H1 (cell line): Measurements from ENCODE around the gene ALDH1A2. TPM values are rescaled to one million over a fixed set of nuclear protein-coding genes. Genes with fewer than 3 reads are reported as not detected.

Source experiments
- CTCF ChIA-PET: fragments of 300-600 bp; sonication (Branson Sonifier 250); formaldehyde crosslinking; loops from one replicate; lab custom pipeline; 2021; ENCODE audit not compliant: partially characterized antibody; lab: Charles Lee
- POLR2A ChIA-PET: fragments of 300-600 bp; sonication (Branson Sonifier 250); formaldehyde crosslinking; loops from one replicate; lab custom pipeline; 2021; ENCODE audit warnings: inconsistent platforms; ENCODE audit not compliant: partially characterized antibody; lab: Charles Lee
- DNase-seq, 2 experiments: peaks; one replicate each; pipeline versions ENCODE4 v3.0.0 to v3.0.0-alpha.2; 2010 to 2022; ENCODE audit warnings: low spot score in 2 of 2, low read depth in 1 of 2, mixed read lengths in 1 of 2
- FAIRE-seq: peaks from 2 replicates; lab custom pipeline; 2011; peaks lifted over from hg19 to GRCh38; lab: Jason Lieb, UNC
- H2AFZ ChIP-seq: 2 replicates; pipeline ENCODE4 v1.8.1; 2012; ENCODE audit warnings: low read length, inconsistent platforms
- H2AK5ac ChIP-seq: 2 replicates; pipeline ENCODE4 v1.6.1; 2013; ENCODE audit warnings: low read depth, low read length
- H2BK120ac ChIP-seq: replicated peaks from 2 replicates; pipeline ENCODE3; 2013; ENCODE audit warnings: low read depth, low read length, inconsistent platforms
- H2BK12ac ChIP-seq: 2 replicates; pipeline ENCODE4 v1.6.1; 2013; ENCODE audit warnings: low read depth, low read length
- H2BK15ac ChIP-seq: 2 replicates; pipeline ENCODE4 v1.6.1; 2013; ENCODE audit warnings: low read length
- H2BK20ac ChIP-seq: 2 replicates; pipeline ENCODE4 v1.6.1; 2013; ENCODE audit warnings: low read length
- H2BK5ac ChIP-seq: 2 replicates; pipeline ENCODE4 v1.6.1; 2013; ENCODE audit warnings: low read depth, low read length
- H3K14ac ChIP-seq: 2 replicates; pipeline ENCODE4 v1.6.1; 2013; ENCODE audit warnings: inconsistent platforms; ENCODE audit not compliant: insufficient read length
- H3K18ac ChIP-seq: 2 replicates; pipeline ENCODE4 v1.6.1; 2013; ENCODE audit warnings: low read length; ENCODE audit errors: extremely low read depth
- H3K23ac ChIP-seq: 2 replicates; pipeline ENCODE4 v1.6.1; 2013; ENCODE audit warnings: inconsistent platforms; ENCODE audit not compliant: insufficient read length
- H3K23me2 ChIP-seq: 2 replicates; pipeline ENCODE4 v1.6.1; 2013; ENCODE audit warnings: low read depth, low read length
- H3K27ac ChIP-seq: 2 replicates; pipeline ENCODE4 v1.6.1; 2011; ENCODE audit warnings: low read depth, low read length, inconsistent platforms
- H3K27me3 ChIP-seq, 4 experiments: replicated peaks in 1 of 4; 1 replicate in 1 of 4; 2 replicates in 3 of 4; pipeline versions ENCODE4 v1.6.1 to v1.8.1; 2011 to 2013; ENCODE audit warnings: low read length in 3 of 4, mild to moderate bottlenecking in 3 of 4, inconsistent platforms in 2 of 4, mixed read lengths in 2 of 4, moderate library complexity in 1 of 4; ENCODE audit not compliant: control insufficient read depth in 3 of 4, insufficient read depth in 3 of 4; ENCODE audit errors: extremely low read depth in 1 of 4
- H3K36me3 ChIP-seq, 4 experiments: 2 replicates each; pipeline versions ENCODE4 v1.6.1 to v1.8.1; 2011 to 2013; ENCODE audit warnings: mild to moderate bottlenecking in 4 of 4, low read length in 3 of 4, moderate library complexity in 2 of 4, control low read depth in 1 of 4, inconsistent platforms in 1 of 4; ENCODE audit not compliant: insufficient read depth in 4 of 4, control insufficient read depth in 2 of 4
- H3K4ac ChIP-seq: replicated peaks from 2 replicates; pipeline ENCODE3; 2013; ENCODE audit warnings: low read length, low read depth, mixed read lengths, inconsistent platforms; ENCODE audit not compliant: insufficient read length
- H3K4me1 ChIP-seq, 4 experiments: replicated peaks in 1 of 4; 1 replicate in 1 of 4; 2 replicates in 3 of 4; pipeline versions ENCODE4 v1.6.1 to v1.8.1; 2011 to 2013; ENCODE audit warnings: low read length in 3 of 4, inconsistent platforms in 2 of 4, mixed read lengths in 1 of 4; ENCODE audit not compliant: insufficient read depth in 4 of 4, control insufficient read depth in 3 of 4
- H3K4me2 ChIP-seq, 2 experiments: 2 replicates each; pipeline versions ENCODE4 v1.6.1 to v1.8.1; 2011 to 2013; ENCODE audit warnings: low read depth in 2 of 2, low read length in 2 of 2, control low read depth in 1 of 2, inconsistent platforms in 1 of 2, mild to moderate bottlenecking in 1 of 2; ENCODE audit not compliant: insufficient read depth in 1 of 2
- H3K4me3 ChIP-seq, 4 experiments: fragments of 200-600, 300-600 bp in 1 of 4; sonication (generic), shearing (Covaris generic), sonication (Bioruptor Twin) in 1 of 4; 2 replicates each; pipeline versions ENCODE4 v1.5.1 to v1.8.1; 2011 to 2016; ENCODE audit warnings: low read length in 4 of 4, low read depth in 3 of 4, control low read depth in 2 of 4, inconsistent platforms in 2 of 4, mild to moderate bottlenecking in 2 of 4, mixed read lengths in 1 of 4, moderate library complexity in 1 of 4; ENCODE audit not compliant: insufficient read depth in 2 of 4; ENCODE audit errors: extremely low read depth in 1 of 4
- H3K56ac ChIP-seq: replicated peaks from 2 replicates; pipeline ENCODE3; 2013; ENCODE audit warnings: low read depth, mild to moderate bottlenecking, mixed read lengths, low read length, inconsistent platforms; ENCODE audit not compliant: insufficient read length
- H3K79me1 ChIP-seq: 2 replicates; pipeline ENCODE4 v1.6.1; 2013; ENCODE audit warnings: low read depth, low read length, control low read depth
- H3K79me2 ChIP-seq, 2 experiments: 2 replicates each; pipeline versions ENCODE4 v1.6.1 to v1.8.1; 2012 to 2013; ENCODE audit warnings: low read length in 2 of 2, mild to moderate bottlenecking in 2 of 2, inconsistent platforms in 1 of 2; ENCODE audit not compliant: insufficient read depth in 2 of 2, control insufficient read depth in 1 of 2
- H3K9ac ChIP-seq, 4 experiments: replicated peaks in 1 of 4; 1 replicate in 1 of 4; 2 replicates in 3 of 4; pipeline versions ENCODE4 v1.6.1 to v1.8.1; 2011 to 2013; ENCODE audit warnings: low read depth in 3 of 4, low read length in 3 of 4, control low read depth in 2 of 4, mild to moderate bottlenecking in 2 of 4, moderate library complexity in 2 of 4, inconsistent platforms in 1 of 4; ENCODE audit errors: extremely low read depth in 1 of 4
- H3K9me3 ChIP-seq, 2 experiments: 2 replicates each; pipeline versions ENCODE4 v1.6.1 to v1.8.1; 2012 to 2013; ENCODE audit warnings: mild to moderate bottlenecking in 2 of 2, moderate library complexity in 2 of 2, control low read depth in 1 of 2, inconsistent platforms in 1 of 2, low read depth in 1 of 2, low read length in 1 of 2, mixed read lengths in 1 of 2; ENCODE audit not compliant: insufficient read depth in 2 of 2
- H4K20me1 ChIP-seq, 2 experiments: replicated peaks in 1 of 2; 2 replicates each; pipeline versions ENCODE3 to v1.8.1; 2011 to 2013; ENCODE audit warnings: inconsistent platforms in 2 of 2, low read length in 2 of 2, mild to moderate bottlenecking in 1 of 2; ENCODE audit not compliant: insufficient read depth in 2 of 2, control insufficient read depth in 1 of 2
- H4K5ac ChIP-seq: 2 replicates; pipeline ENCODE4 v1.6.1; 2013; ENCODE audit warnings: low read length, low read depth, mixed read lengths, inconsistent platforms; ENCODE audit not compliant: insufficient read length
- H4K8ac ChIP-seq: 2 replicates; pipeline ENCODE4 v1.8.0; 2013; ENCODE audit warnings: mild to moderate bottlenecking, moderate library complexity, low read length, inconsistent platforms; ENCODE audit not compliant: insufficient read depth; ENCODE audit errors: extremely low read depth
- H4K91ac ChIP-seq: replicated peaks from 2 replicates; pipeline ENCODE3; 2013; ENCODE audit warnings: low read length, mixed read lengths, inconsistent platforms; ENCODE audit not compliant: insufficient read length
- CBX5 ChIP-seq: fragments of 300-800, 300-1000 bp; sonication (generic); IDR thresholded peaks from 2 replicates; pipeline ENCODE4 v1.7.1; 2016; ENCODE audit warnings: antibody characterized with exemption, low read length, low read depth
- CHD1 ChIP-seq: IDR thresholded peaks from 2 replicates; pipeline ENCODE4 v1.6.1; 2012; ENCODE audit warnings: low read depth, low read length, improper control_type of control experiment
- CTBP2 ChIP-seq: IDR thresholded peaks from 2 replicates; pipeline ENCODE4 v1.7.0; 2011; ENCODE audit warnings: borderline replicate concordance, mild to moderate bottlenecking, moderate library complexity, mixed read lengths, low read length; ENCODE audit not compliant: insufficient read depth, insufficient read length
- CTCF ChIP-seq, 3 experiments: IDR thresholded peaks; 1 replicate in 2 of 3; 2 replicates in 1 of 3; pipeline versions ENCODE4 v1.5.1 to v1.6.1; 2011; ENCODE audit warnings: low read length in 3 of 3, mild to moderate bottlenecking in 3 of 3, inconsistent platforms in 2 of 3, low read depth in 1 of 3, moderate library complexity in 1 of 3; ENCODE audit not compliant: insufficient read depth in 1 of 3; ENCODE audit errors: control extremely low read depth in 1 of 3
- EP300 ChIP-seq, 2 experiments: IDR thresholded peaks; 1 replicate in 1 of 2; 2 replicates in 1 of 2; pipeline ENCODE4 v1.6.1; 2011 to 2012; ENCODE audit warnings: low read depth in 2 of 2, low read length in 2 of 2, mild to moderate bottlenecking in 2 of 2, borderline replicate concordance in 1 of 2, inconsistent platforms in 1 of 2, moderate library complexity in 1 of 2
- RFX5 ChIP-seq: IDR thresholded peaks from 2 replicates; pipeline ENCODE4 v1.6.1; 2011; ENCODE audit warnings: low read depth, low read length, improper control_type of control experiment, borderline replicate concordance
- TCF12 ChIP-seq: IDR thresholded peaks from 2 replicates; pipeline ENCODE4 v1.6.1; 2011; ENCODE audit warnings: low read depth, mild to moderate bottlenecking, low read length
- TEAD4 ChIP-seq: IDR thresholded peaks from 2 replicates; pipeline ENCODE4 v1.6.1; 2012; ENCODE audit warnings: low read depth, low read length, inconsistent platforms, mixed read lengths
- ZNF274 ChIP-seq: IDR thresholded peaks from 2 replicates; pipeline ENCODE4 v1.7.0; 2012; ENCODE audit warnings: low read length, borderline replicate concordance; ENCODE audit errors: extremely low read depth
- WGBS, 2 experiments: shearing (Covaris generic) in 1 of 2; methylation state at CpG; one replicate each; pipeline versions ENCODE4 v1.1.6 to v1.1.7; 2013 to 2015; ENCODE audit warnings: low lambda C conversion rate in 2 of 2, mixed read lengths in 2 of 2, inconsistent platforms in 1 of 2, low coverage in 1 of 2, missing lambda C conversion rate in 1 of 2; ENCODE audit not compliant: insufficient replicate concordance in 2 of 2, insufficient coverage in 1 of 2, insufficient read length in 1 of 2; ENCODE audit errors: extremely low coverage in 1 of 2, missing lambda C conversion rate in 1 of 2; 5-methylcytosine and 5-hydroxymethylcytosine counted together
- polyA plus RNA-seq, 7 experiments: library from polyadenylated mRNA; depleted of rRNA in 3 of 7; stranded (reverse) in 5 of 7; unstranded in 2 of 7; fragments of >200 nt in 5 of 7; fragments of 200-250 nt in 2 of 7; gene quantifications; 1 replicate in 5 of 7; 2 replicates in 1 of 7; 4 replicates in 1 of 7; pipeline versions ENCODE4 v1.2.1 to v1.2.3, GENCODE V29; 2011 to 2013; ENCODE audit warnings: missing spikeins in 2 of 7, mixed read lengths in 2 of 7
- total RNA-seq: library from RNA; stranded (reverse); fragmentation: NEBNext Ultra II Directional; extraction: Animal tissue kit (Norgen Biotek cat#: 25700); gene quantifications from 2 replicates; pipeline ENCODE4 v1.2.1, GENCODE V29; 2021
- TF ChIP-seq, protein P1 (sequence below): IDR thresholded peaks from 2 replicates; pipeline ENCODE4 v1.6.1; 2011; ENCODE audit warnings: low read length, improper control_type of control experiment

Gene ALDH1A2
- total and polyA plus RNA-seq, 2 of the 8 experiments (the other 6 are each of a cell fraction or from before 2014, with no cell fraction given): 0.06 to 0.24 TPM

DNA sequence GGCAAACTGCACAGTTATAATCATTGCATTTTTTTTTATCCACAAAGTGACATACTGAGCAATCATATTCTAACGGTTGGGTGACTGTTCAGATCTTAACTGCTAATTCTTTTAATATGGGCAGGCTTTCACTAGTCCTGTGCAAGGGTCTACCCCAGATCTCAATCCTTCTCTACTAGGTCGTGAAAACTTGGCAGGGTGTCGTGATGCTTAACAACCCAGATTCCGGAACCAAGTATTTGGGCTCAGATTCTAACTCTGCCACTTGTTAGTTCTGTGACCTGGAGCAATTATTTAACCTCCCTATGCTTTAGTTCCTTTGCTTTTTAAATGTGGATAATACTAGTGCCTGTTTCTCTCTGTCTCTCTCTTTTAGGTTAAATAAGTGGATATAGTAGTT, 16.4 kb upstream of the ALDH1A2 start:
- no peak overlapping the region for H3K23ac ChIP-seq
- CTCF ChIA-PET: interaction anchor here (5.4 kb wide), 1 partner anchor 101 kb away, joined by 39 read pairs; no protein-coding TSS in a partner anchor
- H3K36me3 ChIP-seq: no peaks in the 10 kb centered on the region
- no peaks in the 10 kb centered on the region for H3K9me3 ChIP-seq
- no peak overlapping the region for H2BK20ac ChIP-seq
- 91% methylated on average over 4 of the region's 4 CpGs; no CpG with 5 or more reads in 1 of the 2 experiments for WGBS, 2 experiments
- H2AK5ac ChIP-seq: no peak overlapping the region
- no peaks in the 10 kb centered on the region for H3K27me3 ChIP-seq
- H2BK5ac ChIP-seq: no peak overlapping the region
- no peak overlapping the region for H4K91ac ChIP-seq
- peaks cover 0 to 3% (median 0%) of the 10 kb centered on the region in 4 experiments; a peak in 1 of 7 replicates for H3K4me1 ChIP-seq
- DNase-seq (no peak), FAIRE-seq (no peak)
- no peak overlapping the region for H3K18ac ChIP-seq
- H2BK120ac ChIP-seq: no peak overlapping the region
- no peak overlapping the region for H3K56ac ChIP-seq
- H2AFZ ChIP-seq: no peak overlapping the region
- H4K8ac ChIP-seq: no peak overlapping the region
- no peak overlapping the region for H3K9ac ChIP-seq
- H3K23me2 ChIP-seq: no peaks in the 10 kb centered on the region
- no peak overlapping the region for H2BK12ac ChIP-seq
- H3K79me2 ChIP-seq: no peaks in the 10 kb centered on the region
- H3K14ac ChIP-seq: no peak overlapping the region
- H4K20me1 ChIP-seq: no peaks in the 10 kb centered on the region
- H4K5ac ChIP-seq: no peak overlapping the region
- no peak overlapping the region for H3K4ac ChIP-seq
- no peak overlapping the region for H3K27ac ChIP-seq
- no peak overlapping the region for H3K4me2 ChIP-seq
- no peak overlapping the region for H3K4me3 ChIP-seq
- POLR2A ChIA-PET: no interaction called here
- no peaks in the 10 kb centered on the region for H3K79me1 ChIP-seq
- no peak overlapping the region for H2BK15ac ChIP-seq
- TF ChIP-seq CTBP2: no peak
- TF ChIP-seq, protein P1, sequence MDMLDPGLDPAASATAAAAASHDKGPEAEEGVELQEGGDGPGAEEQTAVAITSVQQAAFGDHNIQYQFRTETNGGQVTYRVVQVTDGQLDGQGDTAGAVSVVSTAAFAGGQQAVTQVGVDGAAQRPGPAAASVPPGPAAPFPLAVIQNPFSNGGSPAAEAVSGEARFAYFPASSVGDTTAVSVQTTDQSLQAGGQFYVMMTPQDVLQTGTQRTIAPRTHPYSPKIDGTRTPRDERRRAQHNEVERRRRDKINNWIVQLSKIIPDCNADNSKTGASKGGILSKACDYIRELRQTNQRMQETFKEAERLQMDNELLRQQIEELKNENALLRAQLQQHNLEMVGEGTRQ: no peak
- no peak for TF ChIP-seq CBX5
- no peak for TF ChIP-seq CHD1
- no peak for TF ChIP-seq TEAD4
- no peak for TF ChIP-seq CTCF (IDR thresholded peaks at IDR 0.05; ENCODE audit: control extremely low read depth in 1 of 3, insufficient read depth in 1 of 3, low read depth in 1 of 3, low read length in 3 of 3)
- no peak for TF ChIP-seq RFX5
- TF ChIP-seq ZNF274: no peak
- TF ChIP-seq TCF12: no peak
- no peak for TF ChIP-seq EP300 (IDR thresholded peaks at IDR 0.05; ENCODE audit: borderline replicate concordance in 1 of 2, low read depth in 2 of 2, low read length in 2 of 2)
